AG09309 (cell line): ENCODE data around the gene FAAP20.

Source experiments
- DNase-seq: peaks from one replicate; pipeline ENCODE4 v3.0.0-alpha.2; 2010; ENCODE audit warnings: low read depth
- H3K4me3 ChIP-seq: 2 replicates; pipeline ENCODE4 v1.5.1; 2011; ENCODE audit warnings: mild to moderate bottlenecking, low read depth, low read length, moderate library complexity; ENCODE audit not compliant: control insufficient read depth
- TF ChIP-seq, protein P1 (sequence below): IDR thresholded peaks from 2 replicates; pipeline ENCODE4 v1.5.1; 2011; ENCODE audit warnings: mild to moderate bottlenecking, low read depth, low read length, inconsistent platforms; ENCODE audit not compliant: insufficient read depth, control insufficient read depth; ENCODE audit errors: missing control alignments

Gene FAAP20

DNA sequence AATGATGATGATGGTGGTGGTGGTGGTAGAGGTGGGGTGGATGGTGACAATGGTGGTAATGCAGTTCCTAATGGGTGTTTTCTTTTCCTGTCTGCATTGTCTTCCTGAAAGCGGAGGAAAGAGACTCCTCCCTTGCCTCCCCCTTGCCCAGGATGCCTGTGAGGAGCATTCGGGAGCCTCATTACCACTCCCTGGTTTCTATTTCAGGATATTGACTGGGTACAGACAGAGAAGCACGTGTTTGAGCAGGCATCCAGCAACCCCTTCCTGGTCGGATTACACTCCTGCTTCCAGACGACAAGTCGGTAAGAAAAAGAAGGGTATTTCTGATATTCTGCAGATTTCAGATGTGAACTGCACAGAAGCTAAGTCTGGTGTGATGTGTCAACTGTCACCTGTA, 38.8 kb downstream of the FAAP20 start:
- TF ChIP-seq, protein P1, sequence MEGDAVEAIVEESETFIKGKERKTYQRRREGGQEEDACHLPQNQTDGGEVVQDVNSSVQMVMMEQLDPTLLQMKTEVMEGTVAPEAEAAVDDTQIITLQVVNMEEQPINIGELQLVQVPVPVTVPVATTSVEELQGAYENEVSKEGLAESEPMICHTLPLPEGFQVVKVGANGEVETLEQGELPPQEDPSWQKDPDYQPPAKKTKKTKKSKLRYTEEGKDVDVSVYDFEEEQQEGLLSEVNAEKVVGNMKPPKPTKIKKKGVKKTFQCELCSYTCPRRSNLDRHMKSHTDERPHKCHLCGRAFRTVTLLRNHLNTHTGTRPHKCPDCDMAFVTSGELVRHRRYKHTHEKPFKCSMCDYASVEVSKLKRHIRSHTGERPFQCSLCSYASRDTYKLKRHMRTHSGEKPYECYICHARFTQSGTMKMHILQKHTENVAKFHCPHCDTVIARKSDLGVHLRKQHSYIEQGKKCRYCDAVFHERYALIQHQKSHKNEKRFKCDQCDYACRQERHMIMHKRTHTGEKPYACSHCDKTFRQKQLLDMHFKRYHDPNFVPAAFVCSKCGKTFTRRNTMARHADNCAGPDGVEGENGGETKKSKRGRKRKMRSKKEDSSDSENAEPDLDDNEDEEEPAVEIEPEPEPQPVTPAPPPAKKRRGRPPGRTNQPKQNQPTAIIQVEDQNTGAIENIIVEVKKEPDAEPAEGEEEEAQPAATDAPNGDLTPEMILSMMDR: no peak
- no peak for DNase-seq

DNA sequence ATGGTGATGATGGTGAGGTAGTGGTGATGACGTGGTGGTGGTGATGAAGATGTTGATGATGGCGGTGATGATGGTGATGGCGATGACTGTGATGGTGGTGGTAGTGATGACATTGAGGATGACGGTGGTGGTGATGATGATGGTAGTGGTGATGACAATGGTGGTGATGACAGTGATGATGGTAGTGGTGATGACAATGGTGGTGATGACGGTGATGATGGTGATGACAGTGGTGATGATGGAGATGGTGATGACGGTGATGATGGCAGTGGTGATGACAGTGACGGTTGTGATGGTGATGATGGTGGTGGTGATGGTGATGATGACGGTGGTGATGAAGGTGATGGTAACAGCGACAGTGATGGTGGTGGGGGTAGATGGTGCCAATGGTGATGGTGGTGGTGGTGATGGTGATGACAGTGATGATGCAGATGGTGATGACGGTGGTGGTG, 39.4 kb downstream of the FAAP20 start:
- no peak overlapping the region for H3K4me3 ChIP-seq
- DNase-seq: no peak
- TF ChIP-seq, protein P1: no peak

More for the DNA sequence above, 38.8 kb downstream of the FAAP20 start:
- H3K4me3 ChIP-seq: no peak overlapping the region

- TF ChIP-seq, protein P1: no peak
These were observed 40.5 kb downstream of the FAAP20 start for GRCh38 chr1:2154022-2154421.

GRCh38 chr1:2152954-2153353, 41.6 kb downstream of the FAAP20 start:
- DNase-seq: no peak
- TF ChIP-seq, protein P1: no peak
- H3K4me3 ChIP-seq: no peak overlapping the region

More at GRCh38 chr1:2154022-2154421, 40.5 kb downstream of the FAAP20 start:
- no peak overlapping the region for H3K4me3 ChIP-seq
- DNase-seq: no peak

DNA sequence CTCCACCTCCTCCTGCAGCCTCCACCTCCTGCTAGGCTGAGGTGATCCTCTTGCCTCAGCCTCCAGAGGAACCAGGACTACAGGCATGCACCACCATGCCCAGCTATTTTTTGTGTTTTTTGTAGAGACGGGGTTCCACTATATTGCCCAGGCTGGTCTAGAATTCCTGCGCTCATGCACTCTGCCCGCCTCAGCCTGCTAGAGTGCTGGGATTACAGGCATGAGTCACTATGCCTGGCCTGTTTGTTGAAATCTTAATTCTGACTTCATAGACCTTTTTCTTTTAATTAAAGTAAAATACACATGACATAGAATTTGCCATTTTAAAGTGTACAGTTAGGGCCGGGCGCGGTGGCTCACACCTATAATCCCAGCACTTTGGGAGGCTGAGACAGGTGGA, 42.7 kb downstream of the FAAP20 start:
- TF ChIP-seq, protein P1: no peak
- DNase-seq: no peak
- H3K4me3 ChIP-seq: no peak overlapping the region

DNA sequence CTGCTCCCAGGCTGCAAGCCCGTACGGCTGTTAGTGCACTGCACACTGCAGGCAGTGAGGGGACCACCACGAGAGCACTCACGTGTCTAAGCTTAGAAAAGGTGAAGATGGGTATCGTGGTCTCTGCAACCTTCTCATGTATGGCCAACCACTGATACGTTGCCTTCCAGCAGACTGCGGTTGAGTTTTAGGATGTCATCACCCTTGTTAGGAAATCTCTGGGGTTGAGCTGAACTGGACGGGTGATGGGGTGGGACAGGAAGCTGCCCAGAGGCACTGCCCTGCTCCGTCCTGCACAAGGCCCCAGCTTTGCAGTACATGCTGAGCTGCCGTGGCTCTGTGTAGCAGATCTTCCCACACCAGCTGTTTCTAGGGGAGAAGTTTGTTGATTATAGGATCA, 43.3 kb downstream of the FAAP20 start:
- TF ChIP-seq, protein P1: no peak
- DNase-seq: no peak
- no peak overlapping the region for H3K4me3 ChIP-seq

- H3K4me3 ChIP-seq: no peak overlapping the region
- DNase-seq: no peak
- TF ChIP-seq, protein P1: no peak
These were observed 43.8 kb downstream of the FAAP20 start for GRCh38 chr1:2150801-2151200.
